ENCODE measurements around the gene GDF3.
"Not testable (repeated sequence)": the region's sequence is repeated elsewhere in the genome, so short reads cannot be mapped to it uniquely, and the experiment has no call there.

Gene GDF3

DNA sequence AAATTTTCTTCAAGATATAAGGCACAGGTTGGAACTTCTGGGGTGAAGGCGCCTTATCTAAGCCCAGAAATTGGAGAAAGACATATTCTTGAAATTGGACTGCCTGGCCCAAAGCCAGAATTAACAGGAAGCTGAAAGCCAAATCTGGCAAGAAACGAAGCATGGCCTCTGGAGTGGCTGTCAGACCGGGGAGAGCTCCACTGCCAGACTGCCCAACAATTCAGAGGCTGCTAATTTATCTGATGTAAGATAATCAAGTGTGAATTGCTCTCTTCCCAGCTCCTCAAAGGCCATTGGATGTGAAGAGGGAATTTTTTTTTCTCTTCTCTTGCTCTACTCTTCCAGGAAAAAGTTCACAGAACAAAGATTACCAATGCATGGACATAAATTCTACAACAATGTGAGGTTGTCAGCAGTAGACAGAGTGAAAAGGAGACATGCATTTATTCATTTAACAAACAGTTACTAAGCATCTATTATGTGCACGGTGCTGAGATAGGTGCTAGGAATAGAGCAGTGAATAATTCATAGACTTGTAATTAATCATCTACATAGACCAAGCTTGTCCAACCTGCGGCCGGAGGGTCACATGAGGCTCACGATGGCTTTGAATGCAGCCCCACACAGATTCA is at the start of gene GDF3:
Gene GDF3, minus strand, starts transcription at position 210 of the 632 bp plus-strand sequence. Its CDS starts 47 bp downstream, at position 163.
- no peak for DNase-seq (ENCODE audit: low read depth, low spot score)

DNA sequence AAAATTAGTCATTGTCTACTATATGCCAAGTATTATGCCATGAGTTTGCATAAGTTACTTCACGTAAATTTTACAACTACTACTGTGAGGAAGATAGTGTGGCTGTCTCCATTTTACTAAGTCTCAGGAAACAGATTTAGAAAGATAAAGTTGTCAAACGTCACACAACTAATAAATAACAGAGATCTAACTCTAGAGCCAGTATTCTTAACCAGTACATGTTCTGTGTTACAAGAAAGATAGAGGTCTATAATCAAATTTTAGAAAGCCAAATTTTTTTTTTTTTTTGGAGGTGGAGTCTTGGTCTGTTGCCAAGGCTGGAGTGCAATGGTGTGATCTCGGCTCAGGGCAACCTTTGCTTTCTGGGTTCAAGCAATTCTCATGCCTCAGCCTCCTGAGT is 37.4 kb upstream of the GDF3 start:
- DNase-seq (ENCODE audit: low read depth, low spot score): no peak

DNA sequence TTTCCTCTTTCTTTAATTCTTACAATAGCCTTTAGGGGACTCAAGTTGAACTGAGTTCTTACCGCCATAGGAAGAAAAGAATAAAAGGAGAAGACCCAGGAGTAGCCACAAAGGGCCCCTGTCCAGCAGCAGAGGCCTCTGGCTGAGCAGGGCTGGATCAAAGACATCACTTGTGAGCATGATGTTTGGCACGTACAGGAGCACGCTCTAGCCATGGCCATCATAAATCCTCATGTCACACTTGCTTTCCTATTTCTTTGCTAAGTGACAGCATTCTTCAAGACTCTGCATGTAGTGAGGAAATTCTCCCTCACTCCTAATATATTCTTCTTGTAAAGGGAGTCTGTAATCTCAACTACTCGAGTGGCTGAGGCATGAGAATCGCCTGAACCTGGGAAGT is 35.9 kb upstream of the GDF3 start:
- DNase-seq (ENCODE audit: low read depth, low spot score): no peak

DNA sequence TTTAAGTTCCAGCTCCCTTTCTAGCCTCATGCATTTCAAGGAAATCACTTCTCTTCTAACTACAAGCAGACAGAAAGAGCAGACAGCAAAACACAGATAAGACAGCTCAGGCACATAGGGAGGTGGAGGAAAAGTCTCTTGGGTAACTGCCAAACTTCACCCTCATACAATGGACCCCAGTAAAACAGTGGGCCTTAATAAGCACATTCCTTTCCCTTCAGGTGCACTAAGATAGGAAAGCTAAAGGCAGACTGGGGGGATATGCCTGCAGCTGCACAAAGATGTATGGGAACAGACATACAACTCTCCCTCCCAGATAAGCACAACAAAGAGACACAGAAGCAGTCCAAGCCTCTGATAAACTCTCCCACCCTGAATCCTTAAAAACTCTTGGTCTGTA is 35.4 kb upstream of the GDF3 start:
- not testable (repeated sequence) for DNase-seq (ENCODE audit: low read depth, low spot score)

DNA sequence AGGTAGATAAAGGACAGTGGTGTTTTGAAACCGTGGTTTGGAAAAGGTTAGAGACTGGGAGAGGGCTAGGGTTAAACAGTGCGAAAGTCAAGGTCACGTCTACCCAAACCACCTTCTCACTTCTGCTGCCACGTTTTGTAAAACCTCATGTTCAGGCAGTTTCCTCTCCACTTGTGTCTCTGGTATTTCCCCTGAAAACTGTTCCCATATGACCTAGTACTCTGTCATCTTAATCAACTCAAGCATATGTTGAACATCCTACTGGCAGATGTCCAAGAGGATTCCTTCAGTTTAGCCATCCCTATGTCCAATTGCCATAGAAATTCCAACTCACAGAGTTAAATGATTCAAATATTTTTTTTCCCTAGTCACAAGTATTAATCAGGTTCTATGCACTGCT is 34.2 kb upstream of the GDF3 start:
- no peak for DNase-seq (ENCODE audit: low read depth, low spot score)

DNA sequence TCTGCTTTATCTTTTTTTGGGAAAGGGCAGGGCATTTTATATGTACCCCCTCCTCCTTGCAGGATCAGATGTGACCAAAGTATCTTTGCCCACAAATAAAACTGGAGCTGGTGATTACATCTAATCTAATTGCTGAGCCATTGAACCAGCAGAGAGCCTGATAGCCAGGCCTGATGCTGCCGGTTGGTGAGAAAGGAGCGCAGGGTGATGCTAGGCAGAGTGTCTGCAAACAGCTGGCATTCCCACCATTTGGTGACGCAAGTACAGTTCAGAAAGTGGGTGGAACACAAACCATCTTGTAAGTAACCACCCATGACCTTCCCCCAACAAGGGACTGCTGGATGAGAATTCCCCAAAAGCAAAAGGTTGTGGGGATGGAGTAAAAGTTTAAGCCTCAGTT is 28.4 kb upstream of the GDF3 start:
- DNase-seq (ENCODE audit: low read depth, low spot score): no peak

DNA sequence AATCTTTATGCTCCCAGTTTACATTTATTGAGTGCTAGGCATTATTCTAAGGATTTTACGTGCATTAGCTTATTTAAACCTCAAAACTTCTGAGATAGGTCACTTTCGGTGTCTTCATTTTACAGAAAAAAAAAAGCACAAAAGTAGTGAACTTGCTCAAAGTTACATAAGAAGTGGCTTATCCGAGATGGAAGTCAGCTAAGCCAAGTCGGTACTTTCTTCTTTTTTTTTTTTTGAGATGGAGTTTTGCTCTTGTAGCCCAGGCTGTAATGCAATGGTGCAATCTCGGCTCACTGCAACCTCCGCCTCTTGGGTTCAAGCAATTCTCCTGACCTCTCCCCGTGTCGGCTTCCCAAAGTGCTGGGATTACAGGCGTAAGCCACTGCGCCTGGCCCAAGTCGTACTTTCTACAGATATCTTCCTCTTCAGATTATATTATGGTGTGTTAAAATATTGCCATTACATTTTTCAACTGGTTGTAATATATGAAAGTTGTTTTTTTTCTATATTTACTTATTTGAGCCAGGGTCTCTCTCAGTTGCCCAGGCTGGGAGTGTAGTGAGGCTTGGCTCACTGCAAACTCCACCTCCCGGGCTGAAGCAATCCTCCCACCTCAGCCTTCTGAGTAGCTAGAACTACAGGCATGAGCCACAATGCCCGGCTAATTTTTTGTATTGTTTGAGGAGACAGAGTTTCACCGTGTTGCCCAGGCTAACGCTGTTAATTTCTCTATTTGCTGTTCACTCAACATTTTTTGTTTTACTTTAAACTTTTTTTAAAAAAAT is 24.6 kb upstream of the GDF3 start:
- no peak for DNase-seq (ENCODE audit: low read depth, low spot score)

DNA sequence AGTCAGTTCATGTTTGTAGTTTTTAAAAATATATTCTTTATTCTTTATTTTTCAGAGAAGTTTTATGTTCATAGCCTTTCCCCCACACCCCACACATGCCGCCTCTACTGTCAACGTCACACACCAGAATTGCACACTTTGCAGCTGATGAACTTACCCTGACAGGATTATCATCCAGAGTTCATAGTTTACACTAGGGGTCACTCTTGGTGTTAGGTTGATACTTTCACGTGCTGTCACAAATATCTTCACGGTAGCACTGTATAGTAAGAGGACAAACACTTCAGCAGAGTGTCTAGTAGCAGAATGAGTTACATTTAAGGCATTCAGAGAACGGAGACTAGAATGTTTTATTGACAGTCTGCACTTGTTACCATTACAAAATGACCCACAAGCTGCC is 20.8 kb upstream of the GDF3 start:
- DNase-seq (ENCODE audit: low read depth, low spot score): no peak

DNA sequence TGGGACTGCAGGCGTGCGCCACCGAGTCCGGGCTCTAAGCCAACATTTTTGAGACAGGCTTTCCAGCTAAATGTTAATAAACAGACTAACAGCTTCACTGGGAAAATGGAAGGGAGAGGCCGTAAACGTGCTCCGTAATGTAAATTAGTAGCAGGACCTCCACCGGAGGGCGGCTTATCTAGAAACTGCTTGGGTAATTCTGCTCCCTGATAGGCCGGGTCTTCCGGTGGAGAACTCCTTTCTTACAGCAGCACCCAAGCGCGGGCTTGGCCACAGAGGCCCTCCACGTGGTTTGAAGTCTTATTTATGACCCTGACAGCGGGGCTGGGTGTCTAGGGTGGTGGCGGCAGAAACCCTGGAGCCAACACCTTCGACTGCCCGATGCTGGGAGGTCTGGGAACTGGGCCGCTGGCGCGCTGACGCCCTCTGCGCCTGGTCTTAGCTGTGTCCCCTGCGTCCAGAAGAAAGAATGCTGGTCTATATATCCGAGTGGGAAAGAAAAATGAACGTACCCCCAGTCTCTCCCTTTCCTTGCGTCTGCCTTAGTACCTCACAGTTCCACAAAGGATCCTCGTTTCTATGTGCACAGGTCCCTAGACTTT is 17.4 kb upstream of the GDF3 start:
- DNase-seq (ENCODE audit: low read depth, low spot score): no peak

DNA sequence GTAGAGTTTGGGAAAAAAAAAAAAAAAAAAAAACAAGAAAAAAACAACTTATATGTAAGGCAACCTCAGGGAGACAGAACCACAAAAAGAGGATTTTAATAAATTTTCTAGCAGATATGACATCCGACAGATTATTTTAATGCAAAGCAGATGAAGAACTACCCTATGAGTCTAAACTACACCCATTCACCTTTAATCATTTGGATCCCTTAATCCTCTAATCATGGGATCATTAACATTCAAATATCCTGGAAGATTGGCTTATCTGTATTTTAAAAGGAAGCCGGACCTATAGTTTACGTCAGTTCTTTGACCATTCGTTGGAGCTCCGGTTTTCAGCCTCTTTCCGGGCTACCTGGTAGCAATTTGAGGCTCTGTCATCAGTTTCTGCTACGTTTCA is 15.6 kb upstream of the GDF3 start, which contains the start of gene DPPA3:
Gene DPPA3, plus strand, starts transcription at position 301 of the 400 bp plus-strand sequence. CDS start 138 bp downstream, outside the sequence.
- DNase-seq (ENCODE audit: low read depth, low spot score): no peak

DNA sequence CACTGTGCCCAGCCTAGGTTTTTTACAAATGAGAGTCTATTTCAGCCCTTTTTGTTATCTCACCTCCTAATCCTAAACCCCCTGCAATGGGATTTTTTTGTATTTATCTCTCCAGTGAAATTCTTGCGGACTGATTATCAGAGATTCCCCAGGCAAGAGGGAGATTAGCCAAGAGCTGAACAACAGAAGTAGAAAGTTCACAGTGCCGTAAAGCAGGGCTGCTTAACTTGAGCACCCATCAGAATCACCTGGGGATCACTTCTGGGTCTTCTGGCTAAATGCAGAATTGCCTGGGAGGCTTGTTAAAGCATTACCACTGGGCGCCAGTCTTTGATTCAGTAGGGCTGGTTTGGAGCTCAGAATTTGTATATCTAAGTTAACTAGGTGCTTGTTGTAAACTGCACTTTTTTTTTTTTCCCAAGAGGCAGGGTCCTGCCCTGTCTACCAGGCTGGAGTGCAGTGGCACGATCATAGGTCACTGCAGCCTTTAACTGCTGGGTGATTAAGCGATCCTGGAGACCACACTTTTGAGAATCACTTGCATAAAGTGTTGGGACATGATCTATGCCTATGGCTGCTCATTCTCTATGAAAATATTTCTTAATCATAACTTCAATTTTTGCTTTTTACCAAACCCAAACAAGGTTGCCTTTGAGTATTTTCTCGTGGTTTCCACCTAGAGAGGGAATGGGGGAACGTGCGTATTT is 14.5 kb upstream of the GDF3 start:
- DNase-seq (ENCODE audit: low read depth, low spot score): no peak

DNA sequence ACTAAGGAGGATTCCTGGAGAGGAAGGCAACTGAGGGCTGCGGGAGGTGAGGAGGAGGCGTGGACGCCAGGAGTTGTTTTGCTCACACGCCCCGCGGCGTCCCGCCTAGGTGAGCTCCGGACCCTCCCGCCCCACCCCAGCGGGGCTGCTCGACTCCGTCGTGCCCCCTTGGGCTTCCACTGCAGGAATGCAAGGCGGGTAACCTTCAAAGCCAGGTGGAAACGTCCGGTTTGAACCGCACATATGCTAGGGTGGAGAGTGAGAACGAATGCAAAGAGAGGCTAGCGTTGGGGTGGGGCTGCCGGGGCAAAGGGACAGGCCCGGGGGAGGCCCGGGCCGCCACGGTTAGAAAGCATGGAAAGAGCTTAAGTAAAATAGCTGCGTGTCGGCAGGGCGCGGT is 10.3 kb upstream of the GDF3 start:
- DNase-seq (ENCODE audit: low read depth, low spot score): no peak

DNA sequence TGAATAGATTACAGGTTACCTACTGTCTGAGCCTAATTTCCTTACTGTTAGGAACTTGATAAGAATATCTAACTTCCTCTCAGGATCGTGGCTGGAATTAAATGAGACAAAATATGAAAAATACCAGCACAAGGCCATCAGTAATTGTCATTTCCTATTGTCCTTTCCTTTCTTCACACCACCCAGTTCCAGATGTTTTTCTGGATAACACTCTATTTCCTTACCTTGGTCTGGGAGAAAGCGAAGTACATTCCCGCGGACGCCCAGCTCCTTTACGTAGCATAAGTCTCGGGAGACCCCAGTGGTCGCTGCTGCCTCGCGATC is 376 bp downstream of the GDF3 start:
- DNase-seq (ENCODE audit: low read depth, low spot score): no peak

DNA sequence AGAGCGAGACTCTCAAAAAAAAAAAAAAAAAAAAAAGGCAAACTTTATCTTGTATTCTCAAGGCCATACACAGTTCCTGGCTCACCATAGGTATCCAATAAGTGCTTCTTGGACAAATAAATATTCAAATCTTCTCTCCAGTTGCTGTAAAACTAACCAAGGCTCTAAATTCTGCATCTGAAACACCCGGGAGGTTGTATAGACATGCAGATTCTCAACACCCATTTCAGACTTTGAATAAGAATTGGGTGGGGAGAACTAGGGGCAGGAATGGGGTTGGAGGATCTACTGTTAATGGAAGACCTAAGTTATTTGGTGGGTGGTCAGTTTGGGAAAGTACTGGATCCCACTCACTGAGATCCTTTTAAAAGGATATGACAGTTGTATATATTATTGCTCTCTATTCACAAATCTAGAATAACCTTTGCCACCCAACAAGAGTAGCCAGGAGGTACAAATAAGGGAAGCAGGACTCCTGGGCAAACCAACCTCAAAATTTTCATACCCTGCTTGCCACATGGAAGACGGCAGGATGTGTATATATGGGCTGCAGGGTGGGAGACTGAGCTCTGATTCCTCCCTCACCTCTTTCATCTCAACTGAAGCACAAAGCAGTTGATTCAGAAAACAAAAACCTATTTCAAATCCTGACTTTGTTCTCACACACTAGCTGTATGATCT is 879 bp downstream of the GDF3 start:
- DNase-seq (ENCODE audit: low read depth, low spot score): no peak

DNA sequence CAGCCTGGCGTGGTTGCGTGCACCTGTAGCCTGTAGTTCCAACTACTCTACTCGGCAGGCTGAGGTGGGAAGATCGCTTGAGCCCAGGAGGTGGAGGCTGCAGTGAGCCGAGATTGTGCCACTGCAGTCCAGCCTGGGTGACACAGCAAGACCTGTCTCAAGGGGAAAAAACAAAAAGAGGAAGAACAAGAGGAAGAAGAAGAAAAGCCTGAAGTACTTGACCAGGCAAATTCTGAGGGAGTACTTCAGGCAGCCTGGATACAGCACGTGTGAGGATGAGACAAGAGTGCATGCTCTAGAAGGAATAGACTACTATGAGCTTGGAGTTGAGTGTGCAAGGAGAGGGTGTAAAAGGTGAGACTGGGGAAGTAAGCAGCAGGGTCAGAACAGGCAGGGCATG is 1.8 kb downstream of the GDF3 start:
- DNase-seq (ENCODE audit: low read depth, low spot score): no peak

DNA sequence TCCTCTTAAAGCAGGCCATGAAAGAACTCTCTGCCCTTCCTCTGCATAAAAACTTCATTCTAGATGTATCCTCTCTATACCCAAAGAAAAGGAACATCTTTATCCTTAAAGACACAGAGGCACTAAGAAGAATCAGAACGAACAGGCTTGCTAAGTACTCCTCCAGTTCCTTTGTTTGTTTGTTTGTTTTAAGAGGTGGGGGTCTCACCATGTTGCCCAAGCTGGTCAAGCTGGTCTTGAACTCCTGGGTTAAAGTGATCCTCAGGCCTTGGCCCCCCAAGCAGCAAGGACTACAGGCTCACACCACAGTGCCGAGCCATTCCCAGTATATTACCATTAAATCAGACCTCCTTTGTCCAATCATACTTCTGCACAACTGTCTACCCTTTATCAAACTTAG is 14.0 kb downstream of the GDF3 start:
- no peak for DNase-seq (ENCODE audit: low read depth, low spot score)

DNA sequence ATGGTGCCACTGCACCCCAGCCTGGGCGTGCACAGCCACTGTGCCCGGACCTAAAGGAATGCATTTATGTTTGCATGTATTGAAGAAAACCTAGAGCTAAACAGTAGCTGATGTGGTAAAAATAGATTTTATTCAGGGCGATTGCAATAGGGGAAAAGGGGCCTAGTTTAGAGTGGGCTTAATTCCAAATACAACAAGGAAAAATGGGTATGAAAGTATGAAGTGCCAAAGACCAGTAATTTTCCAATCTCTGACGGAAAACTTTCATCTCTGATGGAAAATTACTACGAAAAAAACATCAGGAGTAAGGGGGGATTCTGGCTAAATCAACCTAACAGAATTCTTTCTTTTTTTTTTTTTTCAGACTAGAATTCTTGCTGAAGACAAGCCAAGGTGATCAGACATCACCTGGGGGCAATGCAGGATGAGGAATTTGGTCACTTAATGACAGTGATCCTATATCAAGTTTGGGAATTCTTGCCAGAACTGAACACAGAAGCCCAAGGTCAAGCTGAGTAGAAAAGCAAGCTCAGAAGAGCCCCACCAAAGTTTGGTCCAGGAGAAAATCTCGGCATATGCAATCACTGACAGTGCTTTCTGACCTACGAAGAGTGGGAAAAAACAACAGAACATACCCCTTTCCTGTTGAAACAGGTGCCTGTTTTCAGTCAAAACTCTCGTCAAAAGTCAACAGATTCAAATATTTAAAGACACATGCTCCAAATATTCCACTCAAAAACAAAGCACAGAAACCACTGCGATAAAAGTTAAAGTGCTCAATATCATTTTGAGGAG is 16.1 kb downstream of the GDF3 start:
- no peak for DNase-seq (ENCODE audit: low read depth, low spot score)

DNA sequence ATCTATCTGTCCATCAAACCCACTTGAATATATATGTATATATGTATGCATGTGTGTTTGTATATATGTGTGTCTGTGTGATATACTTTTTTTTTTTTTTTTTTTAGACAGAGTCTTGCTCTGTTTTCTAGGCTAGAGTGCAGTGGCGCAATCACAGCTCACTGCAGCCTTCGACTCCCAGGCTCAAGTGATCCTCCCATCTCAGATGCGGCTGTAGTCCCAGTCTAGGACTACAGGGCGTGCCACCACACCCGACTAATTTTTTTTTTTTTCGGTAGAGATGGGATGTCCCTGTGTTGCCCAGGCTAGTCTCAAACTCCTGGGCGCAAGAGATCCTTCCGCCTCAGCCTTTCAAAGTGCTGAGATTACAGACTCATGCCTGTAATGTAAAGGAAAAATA is 16.8 kb downstream of the GDF3 start:
- DNase-seq (ENCODE audit: low read depth, low spot score): no peak

DNA sequence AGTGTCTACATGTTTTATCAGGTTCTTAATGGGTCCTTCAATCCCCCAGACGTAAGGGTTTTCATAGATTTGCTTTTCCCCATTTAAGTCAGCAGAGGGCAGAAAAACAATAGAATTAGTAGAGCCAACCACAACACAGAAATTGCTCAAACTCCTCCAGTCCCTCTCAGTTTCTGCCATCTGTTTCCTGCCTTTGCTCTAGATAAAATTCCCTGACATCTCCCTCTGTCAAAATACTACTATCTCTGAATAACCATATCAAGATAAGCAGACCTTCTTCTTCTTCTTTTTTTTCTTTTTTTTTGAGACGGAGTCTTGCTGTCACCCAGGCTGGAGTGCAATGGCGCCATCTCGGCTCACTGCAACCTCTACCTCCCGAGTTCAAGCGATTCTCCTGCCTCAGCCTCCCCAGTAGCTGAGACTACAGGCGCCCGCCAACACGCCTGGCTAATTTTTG is 18.1 kb downstream of the GDF3 start:
- not testable (repeated sequence) for DNase-seq (ENCODE audit: low read depth, low spot score)

DNA sequence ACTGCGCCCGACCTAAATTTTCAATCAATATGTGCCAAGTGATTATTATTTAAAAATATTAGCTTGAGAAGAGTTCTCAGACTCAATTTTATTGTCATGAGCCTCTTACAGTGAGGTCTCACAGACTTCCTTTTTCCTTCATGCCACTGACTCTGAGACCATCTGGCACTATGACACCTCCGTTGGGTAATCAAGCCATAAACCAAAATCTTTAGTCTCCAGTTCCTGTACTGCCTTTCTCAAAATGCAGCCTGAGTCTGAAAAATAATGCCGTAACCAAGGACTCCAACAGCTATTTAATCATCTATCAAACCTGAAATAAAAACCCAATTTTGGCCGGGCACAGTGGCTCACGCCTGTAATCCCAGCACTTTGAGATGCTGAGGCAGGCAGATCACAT is 20.1 kb downstream of the GDF3 start:
- not testable (repeated sequence) for DNase-seq (ENCODE audit: low read depth, low spot score)

DNA sequence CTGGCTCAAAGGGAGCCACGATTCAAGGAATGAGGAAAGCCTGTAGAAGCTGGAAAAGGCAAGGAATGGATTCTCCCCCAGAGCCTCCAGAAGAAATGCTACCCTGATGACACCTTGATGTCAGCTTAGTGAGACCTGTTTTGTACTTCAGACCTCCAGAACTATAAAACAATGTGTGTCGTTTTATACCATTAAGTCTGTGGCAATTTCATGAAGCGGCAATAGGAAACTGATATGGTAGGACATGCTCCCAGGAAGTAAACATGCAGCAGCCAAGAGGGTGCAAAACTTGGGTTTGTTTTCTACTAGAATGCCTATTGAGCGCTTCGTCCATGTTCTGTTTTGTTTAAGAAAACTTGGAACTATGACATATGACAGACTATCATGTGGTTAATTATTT is 27.4 kb downstream of the GDF3 start:
- DNase-seq (ENCODE audit: low read depth, low spot score): no peak

All from activated naive CD8-positive, alpha-beta T cell treated with anti-CD3 and anti-CD28 coated beads, Interleukin-2, amount 50 U/mL, for 16 hours (primary cell).